ENCODE data around the gene HNMT.
"Not testable (repeated sequence)": the region's sequence is repeated elsewhere in the genome, so short reads cannot be mapped to it uniquely, and the experiment has no call there.

The HNMT gene

GRCh38 chr2:137977790-137978189, 13.5 kb downstream of the HNMT start:
- DNase-seq: no peak

DNA sequence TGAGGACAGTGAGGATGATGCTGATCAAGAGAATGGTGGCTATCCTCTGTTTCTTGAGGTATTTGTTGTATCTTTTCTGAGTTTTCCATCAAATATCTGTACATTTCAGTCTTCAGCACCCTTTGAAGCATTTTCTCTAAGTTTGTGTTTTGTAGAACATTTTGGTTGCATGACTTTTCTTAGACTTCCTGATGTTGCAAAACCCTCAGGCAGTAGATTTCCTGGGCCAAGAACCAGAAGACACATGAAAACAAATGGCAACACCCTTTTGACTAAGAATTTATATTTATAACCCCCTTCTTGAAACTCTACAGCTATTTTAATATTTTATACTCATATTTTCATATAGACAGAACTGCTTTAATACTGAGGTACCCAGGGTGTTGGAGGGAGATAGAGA, 16.2 kb downstream of the HNMT start:
- no peak for DNase-seq

- no peak for DNase-seq
Measured at GRCh38 chr2:137981112-137981656, 16.9 kb downstream of the HNMT start.

DNA sequence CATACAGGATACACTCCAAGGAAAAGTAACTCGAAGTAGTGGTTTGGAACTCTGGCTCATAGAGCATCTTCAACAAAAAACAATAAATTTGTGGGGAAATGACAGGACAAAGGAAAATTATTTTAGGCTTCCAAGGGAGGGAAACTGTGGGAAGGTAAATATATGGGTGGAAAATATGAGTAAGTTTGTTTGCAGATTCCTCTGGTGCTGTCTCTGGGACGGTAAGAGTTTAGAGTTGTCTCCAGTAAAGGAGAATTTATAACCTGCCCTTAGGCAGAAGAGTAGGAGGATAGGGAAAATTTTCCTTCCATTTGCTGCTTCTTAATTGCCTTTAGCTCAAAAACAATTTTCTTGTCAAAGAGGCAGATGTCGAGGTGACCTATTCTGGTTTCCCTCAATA, 19.3 kb downstream of the HNMT start:
- DNase-seq: no peak

GRCh38 chr2:137986268-137986667, 22.0 kb downstream of the HNMT start:
- no peak for DNase-seq

DNA sequence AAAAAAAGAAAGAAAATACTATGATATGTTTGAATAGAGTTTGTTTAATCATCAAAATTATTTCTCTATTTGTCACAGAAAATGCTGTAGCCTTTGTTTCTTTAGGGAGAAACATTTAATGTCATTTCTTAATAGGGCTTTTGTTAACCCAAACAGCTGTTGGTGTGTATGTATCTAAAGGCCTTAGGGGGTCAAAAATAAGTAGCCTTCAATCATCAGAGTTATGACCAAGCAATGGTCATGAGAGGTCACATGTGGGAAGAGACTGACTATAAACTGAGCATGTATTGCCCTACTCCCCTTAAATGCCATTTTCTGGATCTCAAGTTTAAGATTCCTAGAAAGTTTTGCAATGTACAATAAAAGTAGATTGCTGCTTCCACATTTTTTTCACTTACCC, 22.7 kb downstream of the HNMT start:
- no peak for DNase-seq

DNA sequence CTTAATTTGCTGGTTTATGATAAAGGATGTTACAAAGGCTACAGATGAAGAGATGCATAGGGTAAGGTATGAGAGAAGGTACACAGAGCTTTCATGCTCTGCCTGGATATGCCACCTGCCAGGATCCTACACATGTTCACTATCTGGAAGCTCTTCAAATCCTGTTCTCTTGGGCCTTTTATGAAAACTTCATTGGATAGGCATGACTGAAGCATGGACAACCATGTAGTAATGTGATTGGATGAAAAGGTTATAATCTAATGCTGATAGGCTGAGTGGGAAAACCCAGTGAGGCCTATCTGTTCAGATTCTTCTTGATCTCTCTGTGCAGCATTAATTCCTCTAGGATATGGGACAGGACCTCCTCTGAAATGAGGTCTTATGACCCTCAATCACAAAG, 26.8 kb downstream of the HNMT start:
- DNase-seq: no peak

DNA sequence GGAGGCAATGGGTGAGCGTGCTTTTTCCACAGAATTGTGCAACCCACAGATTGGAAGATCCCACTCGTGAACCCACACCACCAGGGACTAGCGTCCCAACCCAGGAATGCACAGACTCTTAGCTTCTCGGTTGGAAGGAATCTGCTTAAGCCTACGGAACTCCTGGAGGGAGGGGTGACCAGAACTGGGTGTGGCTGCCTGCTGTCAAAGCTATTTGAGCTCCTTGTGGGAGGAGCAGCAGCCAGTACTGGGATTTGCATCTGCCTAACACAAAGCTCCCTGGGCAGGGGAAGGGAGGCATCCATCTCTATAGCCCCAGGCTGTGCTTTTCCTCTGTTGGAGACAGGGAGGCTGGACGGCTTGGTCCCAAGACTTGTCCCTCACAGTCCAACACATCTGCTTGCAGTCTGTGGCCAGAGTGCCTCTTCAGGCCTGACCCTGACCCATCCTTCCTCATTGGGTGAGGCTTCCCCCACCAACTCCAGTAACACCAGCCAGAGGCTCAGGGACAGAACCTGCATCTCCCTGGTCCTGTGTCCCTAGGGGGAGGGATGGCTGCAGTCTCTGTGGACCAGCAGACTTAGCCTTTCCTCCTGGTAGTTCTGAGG, 27.9 kb downstream of the HNMT start:
- DNase-seq: no peak

DNA sequence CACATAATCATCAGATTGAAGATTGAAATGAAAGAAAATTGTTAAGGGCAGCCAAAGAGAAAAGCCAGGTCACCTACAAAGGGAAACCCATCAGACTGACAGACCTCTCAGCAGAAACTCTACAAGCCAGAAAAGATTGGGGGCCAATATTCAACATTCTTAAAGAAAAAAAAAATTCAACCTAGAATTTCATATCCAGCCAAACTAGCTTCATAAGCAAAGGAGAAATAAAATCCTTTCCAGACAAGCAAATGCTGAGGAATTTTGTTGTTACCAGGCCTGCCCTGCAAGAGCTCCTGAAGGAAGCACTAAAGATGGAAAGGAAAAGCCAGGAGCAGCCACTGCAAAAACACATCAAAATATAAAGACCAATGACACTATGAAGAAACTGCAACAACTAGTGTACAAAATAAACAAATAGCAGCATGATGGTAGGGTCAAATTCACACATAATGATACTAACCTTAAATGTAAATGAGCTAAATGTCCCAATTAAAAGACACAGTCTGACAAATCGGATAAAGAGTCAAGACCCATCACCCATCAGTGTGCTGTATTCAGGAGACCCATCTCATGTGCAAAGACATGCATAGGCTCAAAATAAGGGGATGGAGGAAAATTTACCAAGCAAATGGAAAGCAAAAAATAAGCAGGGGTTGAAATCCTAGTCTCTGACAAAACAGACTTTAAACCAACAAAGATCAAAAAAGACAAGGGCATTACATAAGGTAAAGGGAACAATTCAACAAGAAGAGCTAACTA, 29.6 kb downstream of the HNMT start:
- DNase-seq: not testable (repeated sequence)

GRCh38 chr2:137995368-137995767, 31.1 kb downstream of the HNMT start:
- not testable (repeated sequence) for DNase-seq

GRCh38 chr2:137996158-137996557, 31.9 kb downstream of the HNMT start:
- DNase-seq: not testable (repeated sequence)

- no peak for DNase-seq
Measured at GRCh38 chr2:137997733-137998132, 33.5 kb downstream of the HNMT start.

GRCh38 chr2:137998503-137998902, 34.2 kb downstream of the HNMT start:
- DNase-seq: no peak

- no peak for DNase-seq
Measured at GRCh38 chr2:137999273-137999672, 35.0 kb downstream of the HNMT start.

GRCh38 chr2:138000009-138000408, 35.7 kb downstream of the HNMT start:
- DNase-seq: no peak

GRCh38 chr2:138000796-138001195, 36.5 kb downstream of the HNMT start:
- DNase-seq: no peak

DNA sequence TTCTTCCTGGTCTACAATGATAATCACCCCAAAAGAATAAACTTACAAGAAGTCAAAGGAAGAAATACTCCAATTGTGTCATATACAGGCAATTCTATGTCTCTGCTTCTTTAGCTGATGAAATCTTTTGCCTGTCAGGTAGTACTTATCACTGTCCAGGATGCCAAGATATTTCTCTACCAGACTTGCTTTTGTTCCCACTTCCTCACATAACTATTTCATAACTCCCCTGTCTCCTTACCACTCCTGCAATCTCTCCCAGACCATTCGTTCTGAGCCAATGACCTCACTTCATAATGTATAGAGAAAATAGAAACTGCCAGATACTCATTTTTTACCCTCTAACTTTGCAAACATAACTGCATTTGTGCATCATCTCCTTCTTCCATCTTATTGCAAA, 39.1 kb downstream of the HNMT start:
- DNase-seq: no peak

- DNase-seq: no peak
Measured at GRCh38 chr2:138007431-138007830, 43.2 kb downstream of the HNMT start.

DNA sequence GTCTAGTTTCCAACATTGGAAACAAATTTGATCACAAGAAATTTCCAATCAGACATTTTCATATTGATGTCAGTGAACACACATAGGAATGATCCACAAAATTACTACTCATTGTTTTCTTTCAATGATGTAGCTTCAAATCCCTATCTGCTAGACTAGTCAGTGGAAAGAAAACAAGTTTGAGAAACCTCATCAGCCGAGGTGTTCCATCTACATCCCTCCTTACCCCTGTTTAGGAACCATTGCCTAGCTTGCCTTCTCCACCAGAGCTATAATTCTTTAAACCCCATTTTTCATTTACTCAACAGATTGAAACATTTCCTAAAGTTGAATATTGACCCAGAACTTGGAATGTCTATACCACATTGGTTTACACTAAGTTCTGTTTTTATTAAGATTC, 45.3 kb downstream of the HNMT start:
- DNase-seq: no peak

DNA sequence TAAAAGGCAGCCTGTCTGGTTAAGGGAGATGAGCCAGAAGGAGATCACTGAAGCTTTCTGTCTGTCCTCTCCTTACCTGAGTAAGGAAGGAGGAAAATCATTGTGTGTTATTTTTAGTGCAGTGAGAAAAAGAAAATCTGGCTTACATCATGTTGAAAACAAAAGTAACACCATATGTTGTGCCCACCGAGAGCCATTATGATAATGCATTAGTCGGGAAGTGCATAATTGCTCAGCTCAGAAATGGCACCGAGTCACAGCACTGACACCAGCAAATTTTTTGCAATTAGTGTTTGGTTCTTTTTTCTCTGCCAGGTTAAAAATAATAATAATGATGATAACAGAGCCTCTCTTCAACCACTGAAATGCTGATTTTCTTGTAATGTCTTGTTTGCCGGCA, 46.6 kb downstream of the HNMT start:
- DNase-seq: peak; percentile 51

- DNase-seq: no peak
Measured at GRCh38 chr2:138012082-138012481, 47.8 kb downstream of the HNMT start.

- no peak for DNase-seq
Measured at GRCh38 chr2:138012968-138013367, 48.7 kb downstream of the HNMT start.

- DNase-seq: no peak
Measured at GRCh38 chr2:138013639-138014038, 49.4 kb downstream of the HNMT start.

- no peak for DNase-seq
Measured at GRCh38 chr2:138015494-138015893, 51.2 kb downstream of the HNMT start.
